ENCODE results near the gene OR2V1. TPM values are rescaled to one million over a fixed set of nuclear protein-coding genes. Genes with fewer than 3 reads are reported as not detected.

Gene OR2V1
- total RNA-seq, 1 experiment from 2014 or later, result not detected

- no peak for ATAC-seq
- no TSS peak for BruUV-seq (replicated peaks)
Measured at GRCh38 chr5:181134259-181134658, 3.3 kb upstream of the OR2V1 start.

More at GRCh38 chr5:181134259-181134658, 3.3 kb upstream of the OR2V1 start:
- Histone ChIP-seq H4K20me1 (ENCODE audit: insufficient read depth) (no peaks in the 10 kb centered on the region), H3K9ac (ENCODE audit: low read length) (no peak overlapping the region), H2AFZ (ENCODE audit: low read depth, low read length, poor library complexity, severe bottlenecking) (peak overlapping the region; percentile 89), H3K27ac (ENCODE audit: low read depth, low read length) (no peak overlapping the region), H3K4me1 (ENCODE audit: control insufficient read depth in 1 of 2, insufficient read depth in 2 of 2, low read length in 2 of 2) (peaks cover 8 to 13% of the 10 kb centered on the region in 2 experiments), H3K79me2 (ENCODE audit: insufficient read depth, low read length) (no peaks in the 10 kb centered on the region), H3K4me2 (ENCODE audit: low read length) (no peak overlapping the region; the same call in 1 of the 2 replicates), H3K9me3 (ENCODE audit: control insufficient read depth in 1 of 2, insufficient read depth in 1 of 2, low read depth in 1 of 2, low read length in 2 of 2) (no peaks in the 10 kb centered on the region), H3K27me3 (ENCODE audit: insufficient read depth, low read length) (no peaks in the 10 kb centered on the region), H3K4me3 (replicated peaks in 1 of 2; ENCODE audit: low read depth in 1 of 2, low read length in 2 of 2) (no peak overlapping the region), H3K36me3 (ENCODE audit: control insufficient read depth in 1 of 2, insufficient read depth in 2 of 2, low read length in 2 of 2) (no peaks in the 10 kb centered on the region), H3K9me2 (ENCODE audit: insufficient read depth) (no peaks in the 10 kb centered on the region)
- intact Hi-C loops (cut with micrococcal nuclease), result no loop called here
- CTCF ChIA-PET, result interaction anchor here (0.5 kb wide), 1 partner anchor 38 kb away, joined by 3 read pairs; no protein-coding TSS in a partner anchor
- RAD21 ChIA-PET (ENCODE audit: low non-redundant PET in 1 of 2, low total read pairs in 2 of 2, uncharacterized antibody in 2 of 2, unreplicated experiment in 2 of 2), result no interaction called here
- no peak for TF ChIP-seq ATF3 (IDR thresholded peaks at IDR 0.05)
- TF ChIP-seq EGR1 (IDR thresholded peaks at IDR 0.05; ENCODE audit: low read depth), result no peak
- no peak for TF ChIP-seq SRF (IDR thresholded peaks at IDR 0.05; ENCODE audit: low read depth)
- TF ChIP-seq EZH2 (IDR thresholded peaks at IDR 0.05), result no peak
- TF ChIP-seq CEBPB (IDR thresholded peaks at IDR 0.05; ENCODE audit: low read depth), result no peak
- TF ChIP-seq EZH2phosphoT487 (IDR thresholded peaks at IDR 0.05; ENCODE audit: borderline replicate concordance), result no peak
- no peak for TF ChIP-seq YY1 (IDR thresholded peaks at IDR 0.05; ENCODE audit: extremely low read depth, insufficient replicate concordance, low read depth, low read length)
- no peak for TF ChIP-seq RAD21 (IDR thresholded peaks at IDR 0.05; ENCODE audit: low read depth)
- no peak for TF ChIP-seq FOSL1 (IDR thresholded peaks at IDR 0.05; ENCODE audit: low read depth)
- no peak for TF ChIP-seq CTCF (IDR thresholded peaks at IDR 0.05 in 2 of 3, conservative IDR thresholded peaks at IDR 0.05 in 1 of 3; ENCODE audit: borderline replicate concordance in 1 of 3, insufficient read depth in 1 of 3, low read depth in 2 of 3, low read length in 2 of 3)
- no peak for TF ChIP-seq SP1 (IDR thresholded peaks at IDR 0.05; ENCODE audit: low read depth)
- POLR2A ChIA-PET, result no interaction called here
- no peak for DNase-seq (ENCODE audit: low read depth, low spot score)
